GM12892 (cell line): ENCODE results near the gene PLEKHG7.

Experiments used
- DNase-seq: peaks from one replicate; pipeline ENCODE4 v3.0.0; 2011; ENCODE audit not compliant: insufficient read length
- FAIRE-seq: peaks from 2 replicates; lab custom pipeline; 2011; peaks lifted over from hg19 to GRCh38; lab: Jason Lieb, UNC
- POLR2A ChIP-seq: IDR thresholded peaks from 2 replicates; pipeline ENCODE4 v1.6.1; 2011; ENCODE audit warnings: low read depth, low read length, control low read depth
- POLR2AphosphoS5 ChIP-seq: IDR thresholded peaks from 2 replicates; pipeline ENCODE4 v1.6.1; 2011; ENCODE audit warnings: low read depth, low read length, control low read depth
- TAF1 ChIP-seq: IDR thresholded peaks from 2 replicates; pipeline ENCODE4 v1.6.1; 2011; ENCODE audit warnings: low read depth, mild to moderate bottlenecking, control low read depth, low read length, borderline replicate concordance

PLEKHG7 gene

DNA sequence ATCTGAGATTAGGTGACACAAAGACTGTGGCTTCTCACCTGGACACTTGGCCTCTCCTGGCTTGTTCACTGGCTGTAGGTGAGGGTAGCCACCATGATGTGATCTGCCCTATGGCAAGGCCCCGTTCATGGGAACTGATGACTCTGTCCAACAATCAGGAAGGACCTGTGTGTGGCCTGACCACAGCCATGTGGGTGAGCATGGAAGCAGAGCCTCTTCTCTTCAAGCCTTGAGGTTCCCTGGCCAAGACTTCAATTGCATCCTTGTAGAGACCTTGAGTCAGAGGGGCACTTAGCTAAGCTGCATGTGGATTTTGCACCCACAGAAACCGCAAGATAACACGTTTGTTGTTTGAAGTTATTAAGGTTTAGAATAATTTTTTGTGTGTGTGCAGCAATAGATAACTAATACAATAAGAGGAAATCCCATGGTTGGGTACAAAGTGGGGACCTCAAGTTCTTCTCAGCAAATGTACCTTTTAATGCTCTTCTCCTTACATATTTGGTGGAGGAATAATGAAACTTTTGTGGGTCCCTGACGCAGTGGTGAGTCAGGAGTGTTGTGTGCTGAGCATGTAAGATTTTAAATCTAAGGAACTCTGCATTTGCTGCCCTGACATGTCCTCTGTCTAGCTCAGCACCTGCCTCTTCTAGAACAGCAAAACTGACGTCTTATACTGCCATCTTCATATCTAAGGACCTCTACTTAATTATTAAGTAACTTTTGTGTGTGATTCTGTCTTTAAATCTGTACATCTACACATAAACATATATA is 27.5 kb upstream of the PLEKHG7 start:
- no peak for TF ChIP-seq POLR2AphosphoS5
- TF ChIP-seq TAF1 = no peak
- TF ChIP-seq POLR2A = no peak
- DNase-seq = no peak
- FAIRE-seq = no peak

DNA sequence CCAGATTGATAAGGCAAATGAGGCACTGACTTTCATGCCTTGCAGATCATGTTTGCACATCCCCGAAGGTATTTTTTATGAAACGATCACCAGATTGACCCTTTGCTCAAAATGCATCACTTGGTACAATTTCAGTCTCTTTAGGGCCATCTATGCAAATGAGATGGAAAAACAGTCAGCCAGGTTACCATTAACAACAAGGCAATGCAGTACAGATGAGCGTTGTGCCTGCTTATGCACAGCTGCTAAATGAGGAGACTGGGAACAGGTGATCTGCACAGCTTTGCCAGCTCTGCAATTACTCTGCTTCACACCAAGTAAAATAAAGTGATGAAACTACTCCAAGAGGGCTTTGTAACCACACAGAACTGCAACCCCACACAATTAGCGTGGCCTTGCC is 26.1 kb upstream of the PLEKHG7 start:
- FAIRE-seq = no peak
- no peak for TF ChIP-seq POLR2A
- TF ChIP-seq TAF1 = no peak
- no peak for TF ChIP-seq POLR2AphosphoS5
- no peak for DNase-seq

DNA sequence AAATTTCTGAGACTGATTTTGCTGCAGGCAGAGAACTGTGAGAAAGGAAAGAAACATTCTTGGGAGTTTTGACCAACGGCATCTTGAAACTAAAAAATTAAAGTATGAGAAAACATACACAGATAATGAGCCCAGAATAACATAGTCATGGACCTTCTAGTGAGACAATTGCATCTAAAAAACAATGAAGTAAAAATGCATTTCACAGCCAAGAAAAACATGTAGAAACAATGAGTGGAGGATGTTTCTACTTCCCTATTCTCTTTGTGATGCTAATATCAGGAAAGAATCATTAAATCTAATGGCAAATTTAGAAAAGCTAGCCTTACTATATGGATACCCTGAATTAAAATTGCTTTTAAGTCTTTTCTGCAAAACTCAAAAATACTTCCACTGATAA is 12.2 kb upstream of the PLEKHG7 start:
- FAIRE-seq = no peak
- DNase-seq = no peak
- TF ChIP-seq POLR2AphosphoS5 (no peak), POLR2A (no peak), TAF1 (no peak)

DNA sequence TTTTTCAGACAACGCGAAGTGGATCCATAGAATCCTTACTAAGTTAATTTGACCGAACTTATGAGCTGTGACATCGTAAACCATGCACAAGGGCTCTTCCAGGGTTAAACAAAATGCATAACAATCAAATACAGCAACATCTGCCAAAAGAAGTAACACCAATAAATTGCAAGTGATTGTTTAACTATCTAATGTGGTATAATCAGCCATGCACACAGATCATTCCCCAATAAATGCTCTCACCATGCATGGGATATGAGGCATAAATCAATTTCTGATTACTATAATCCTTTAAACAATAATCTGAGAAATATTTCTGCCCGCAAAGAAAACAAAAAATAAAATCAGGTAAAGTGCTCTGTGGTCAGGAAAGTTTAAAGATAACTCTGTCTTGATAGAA is 7.7 kb upstream of the PLEKHG7 start:
- peak; percentile 56 for FAIRE-seq
- TF ChIP-seq TAF1 = no peak
- no peak for TF ChIP-seq POLR2A
- TF ChIP-seq POLR2AphosphoS5 = no peak
- DNase-seq = no peak

DNA sequence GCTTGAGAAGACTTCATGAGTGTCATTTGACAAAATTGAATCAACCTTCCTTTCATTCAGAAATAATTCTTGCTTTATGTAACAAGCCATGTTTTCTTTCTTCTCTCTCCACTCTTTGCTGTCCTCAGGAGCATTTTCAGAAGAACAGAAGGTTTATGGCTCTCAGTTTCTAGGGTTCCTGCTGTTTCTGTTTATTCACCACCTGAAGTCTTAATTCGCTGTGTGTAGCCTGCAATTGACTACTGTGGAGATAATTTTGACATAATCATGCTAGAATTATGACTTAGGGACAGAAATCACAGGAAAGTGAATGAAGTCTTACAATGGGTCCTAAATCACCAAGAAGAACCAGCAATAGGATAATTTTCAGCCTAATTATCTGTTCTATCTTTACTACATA is 7.2 kb upstream of the PLEKHG7 start:
- TF ChIP-seq POLR2AphosphoS5 (no peak), POLR2A (no peak), TAF1 (no peak)
- no peak for DNase-seq
- no peak for FAIRE-seq

DNA sequence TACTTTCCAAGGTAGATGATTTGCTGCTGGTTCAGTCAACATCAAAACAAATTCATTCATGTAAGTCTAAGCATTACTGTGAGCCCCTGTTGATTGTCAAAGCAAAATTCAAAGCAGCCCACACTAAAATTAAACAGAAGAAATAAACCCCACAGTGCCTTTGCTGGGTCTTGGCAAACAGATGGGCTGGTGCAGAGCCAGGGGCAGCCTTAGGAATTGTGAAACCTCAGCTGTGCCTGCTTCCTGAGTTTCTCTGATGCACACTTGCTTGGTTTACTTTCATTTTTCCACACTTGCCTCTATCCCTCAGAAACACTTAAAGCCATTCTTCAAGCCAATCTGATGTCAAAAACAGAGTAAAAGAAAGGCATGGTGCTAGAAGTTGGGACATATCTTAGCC is 6.6 kb upstream of the PLEKHG7 start:
- FAIRE-seq (no peak), DNase-seq (no peak)
- TF ChIP-seq POLR2AphosphoS5 (no peak), POLR2A (no peak), TAF1 (no peak)

DNA sequence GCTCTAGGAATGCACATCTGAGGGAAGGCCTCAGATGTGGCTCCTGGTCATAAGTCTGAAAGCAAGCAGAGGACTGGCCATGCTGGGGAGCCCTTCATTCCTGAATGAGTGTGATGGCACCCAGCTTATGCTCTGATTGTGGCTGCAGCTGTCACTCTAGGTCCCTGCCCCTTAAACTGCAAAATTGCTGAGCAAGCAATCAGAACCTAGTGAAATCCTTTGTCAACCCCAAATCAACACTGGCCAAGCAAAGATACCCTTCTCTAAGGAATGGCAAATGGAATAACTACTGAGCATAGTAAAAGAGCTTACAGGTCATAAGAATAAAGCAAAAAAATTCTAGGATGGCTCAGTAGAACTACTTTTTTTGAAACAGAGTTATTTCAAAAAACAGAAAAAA is 4.3 kb upstream of the PLEKHG7 start:
- no peak for DNase-seq
- TF ChIP-seq TAF1 = no peak
- TF ChIP-seq POLR2A = no peak
- TF ChIP-seq POLR2AphosphoS5 = no peak
- FAIRE-seq = no peak

DNA sequence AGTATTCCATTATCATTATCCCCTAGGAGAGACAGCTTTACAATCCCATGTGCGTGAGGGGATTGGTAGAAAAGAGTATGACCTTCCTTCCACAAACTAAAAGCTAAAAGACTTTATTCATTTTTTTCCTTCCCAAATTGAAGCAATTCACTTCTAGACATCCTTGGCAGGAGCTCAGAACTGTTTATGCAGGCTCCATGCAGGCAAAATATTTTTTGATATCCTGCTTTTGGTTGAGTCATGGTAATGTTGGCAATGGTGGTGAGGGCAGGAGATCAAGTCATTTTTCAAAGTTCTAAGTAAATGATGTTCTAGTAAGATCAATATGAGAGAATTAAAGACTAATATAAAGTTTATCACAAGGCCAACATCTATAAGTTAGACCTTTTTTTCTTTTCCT is 1.3 kb upstream of the PLEKHG7 start:
- TF ChIP-seq POLR2AphosphoS5 = no peak
- TF ChIP-seq POLR2A = no peak
- no peak for TF ChIP-seq TAF1
- FAIRE-seq (no peak), DNase-seq (no peak)

DNA sequence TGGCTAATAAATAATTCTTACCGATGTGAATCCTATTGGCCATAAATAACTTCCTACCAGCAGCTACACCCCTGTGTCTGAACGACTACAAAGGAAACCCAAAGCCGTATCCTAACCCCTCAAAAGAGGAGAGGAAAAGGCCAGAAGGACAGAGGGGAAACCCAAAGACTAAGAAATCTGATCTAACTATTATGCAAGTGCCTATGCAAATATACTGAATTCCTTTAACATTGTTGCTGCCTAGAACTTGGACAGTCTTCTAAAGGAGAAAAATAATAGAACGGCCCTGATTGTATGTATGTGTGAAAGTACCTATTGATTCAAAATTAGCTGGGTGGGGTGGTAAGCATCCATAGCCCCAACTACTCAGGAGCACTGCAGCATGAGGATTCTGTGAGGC is 997 bp downstream of the PLEKHG7 start:
- no peak for TF ChIP-seq POLR2AphosphoS5
- TF ChIP-seq TAF1 = no peak
- no peak for TF ChIP-seq POLR2A
- DNase-seq (no peak), FAIRE-seq (peak; percentile 63)

DNA sequence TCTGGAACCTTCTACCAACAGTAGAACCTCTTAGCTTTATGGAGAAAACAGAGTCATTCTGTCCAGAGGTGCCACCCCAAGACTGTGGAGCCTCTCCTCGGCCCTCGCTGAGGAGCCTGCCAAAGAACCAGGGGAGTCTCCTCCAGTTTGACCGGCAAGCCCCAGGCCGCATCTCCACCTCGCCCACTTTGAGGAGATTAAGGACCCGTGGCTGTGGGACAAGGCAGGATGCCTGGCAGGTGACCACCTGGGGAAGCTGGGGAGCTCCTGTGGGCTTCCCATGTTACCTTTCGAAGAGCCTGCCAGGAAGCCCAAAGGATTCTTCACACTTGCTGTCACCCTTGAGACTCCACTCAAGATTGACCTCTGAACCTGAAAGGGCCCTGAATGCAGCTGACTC is 3.8 kb downstream of the PLEKHG7 start:
- DNase-seq = no peak
- TF ChIP-seq POLR2AphosphoS5 (no peak), POLR2A (no peak)

DNA sequence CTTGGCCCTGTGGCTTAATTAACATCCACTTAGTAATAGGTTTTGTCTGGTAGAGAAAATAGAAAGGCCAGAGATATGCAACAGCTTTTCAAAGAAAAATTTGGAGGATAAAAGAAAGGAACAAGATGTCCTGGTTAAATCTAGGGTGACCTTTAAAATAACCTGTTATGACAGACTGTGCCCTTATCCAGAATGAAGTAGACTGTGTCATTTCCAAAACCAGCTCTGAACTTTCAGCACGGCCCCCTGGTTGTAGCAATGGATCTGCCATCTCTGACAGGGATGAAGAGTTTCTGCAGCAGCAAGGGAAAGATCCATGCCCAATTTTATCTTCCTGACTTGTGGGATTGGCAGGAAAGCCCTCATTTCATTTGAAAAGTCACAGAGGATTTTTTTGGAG is 5.1 kb downstream of the PLEKHG7 start:
- FAIRE-seq = no peak
- no peak for DNase-seq
- no peak for TF ChIP-seq TAF1
- TF ChIP-seq POLR2A = no peak
- TF ChIP-seq POLR2AphosphoS5 = no peak

More for the DNA sequence above, 3.8 kb downstream of the PLEKHG7 start:
- no peak for FAIRE-seq

DNA sequence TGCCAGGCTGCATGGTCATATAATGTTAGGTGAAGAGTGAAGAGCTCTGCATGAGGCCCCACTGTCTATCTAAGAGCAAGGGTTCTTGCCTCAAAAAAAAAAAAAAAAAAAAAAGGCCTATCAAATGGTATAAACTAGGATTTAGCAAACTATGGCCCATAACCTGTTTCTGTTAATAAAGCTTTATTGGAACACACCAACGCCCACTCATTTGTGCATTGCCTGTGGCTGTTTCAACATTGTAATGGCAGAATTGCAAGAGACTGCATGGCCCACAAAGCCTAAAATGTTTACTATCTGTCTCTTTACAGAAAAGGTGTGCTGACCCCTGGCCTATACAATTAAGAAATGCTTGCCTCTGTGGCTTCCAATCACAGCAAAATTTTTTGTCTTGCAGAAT is 12.8 kb downstream of the PLEKHG7 start:
- no peak for TF ChIP-seq POLR2A
- TF ChIP-seq TAF1 = no peak
- no peak for TF ChIP-seq POLR2AphosphoS5
- FAIRE-seq = no peak
- no peak for DNase-seq

DNA sequence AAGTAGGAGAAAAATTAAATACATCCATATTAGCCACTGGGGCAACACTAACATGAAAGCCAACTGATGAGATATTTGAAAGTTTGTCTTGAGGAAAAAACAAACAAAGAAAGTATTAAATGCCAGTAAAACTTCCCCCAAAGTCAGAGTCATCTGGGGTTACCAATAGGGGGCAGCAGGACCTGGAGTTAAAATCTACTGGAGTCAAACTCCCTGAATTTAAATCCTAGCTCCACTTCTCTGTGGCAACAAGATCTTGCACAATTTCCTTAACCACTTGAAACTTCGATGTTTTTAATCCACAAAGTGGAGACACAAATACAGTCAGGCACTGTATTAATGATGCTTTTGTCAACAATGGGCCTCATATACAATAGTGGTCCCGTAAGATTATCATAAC is 14.4 kb downstream of the PLEKHG7 start:
- FAIRE-seq (no peak), DNase-seq (no peak)
- TF ChIP-seq POLR2A = no peak
- no peak for TF ChIP-seq POLR2AphosphoS5
- no peak for TF ChIP-seq TAF1
